ENCODE measurements around the gene CASP1.

The CASP1 gene

GRCh38 chr11:104992781-104993180 lies 42.2 kb downstream of the CASP1 start:
- no peak for DNase-seq (ENCODE audit: low read depth in 2 of 2, low spot score in 1 of 2)

GRCh38 chr11:104991994-104992393 lies 43.0 kb downstream of the CASP1 start:
- no peak for DNase-seq (ENCODE audit: low read depth in 2 of 2, low spot score in 1 of 2)

GRCh38 chr11:104984808-104985207 lies 50.1 kb downstream of the CASP1 start:
- no peak for DNase-seq (ENCODE audit: low read depth in 2 of 2, low spot score in 1 of 2)

- no peak for DNase-seq (ENCODE audit: low read depth in 2 of 2, low spot score in 1 of 2)
Observed at GRCh38 chr11:104979839-104980238, 55.1 kb downstream of the CASP1 start.

Measured in stimulated activated CD8-positive, alpha-beta memory T cell treated with anti-CD3 and anti-CD28 coated beads, Interleukin-4, amount 100 ng/mL, for 1 hour (primary cell).